Stimulated activated CD4-positive, alpha-beta T cell treated with anti-CD3 and anti-CD28 coated beads, Interleukin-2, amount 100 ng/mL, for 24 hours (primary cell): ENCODE measurements around the gene UBE2L3.

Source experiments
- DNase-seq, 2 donors: peaks; one replicate each; pipeline ENCODE4 v3.0.0-alpha.2; 2020

UBE2L3 gene

DNA sequence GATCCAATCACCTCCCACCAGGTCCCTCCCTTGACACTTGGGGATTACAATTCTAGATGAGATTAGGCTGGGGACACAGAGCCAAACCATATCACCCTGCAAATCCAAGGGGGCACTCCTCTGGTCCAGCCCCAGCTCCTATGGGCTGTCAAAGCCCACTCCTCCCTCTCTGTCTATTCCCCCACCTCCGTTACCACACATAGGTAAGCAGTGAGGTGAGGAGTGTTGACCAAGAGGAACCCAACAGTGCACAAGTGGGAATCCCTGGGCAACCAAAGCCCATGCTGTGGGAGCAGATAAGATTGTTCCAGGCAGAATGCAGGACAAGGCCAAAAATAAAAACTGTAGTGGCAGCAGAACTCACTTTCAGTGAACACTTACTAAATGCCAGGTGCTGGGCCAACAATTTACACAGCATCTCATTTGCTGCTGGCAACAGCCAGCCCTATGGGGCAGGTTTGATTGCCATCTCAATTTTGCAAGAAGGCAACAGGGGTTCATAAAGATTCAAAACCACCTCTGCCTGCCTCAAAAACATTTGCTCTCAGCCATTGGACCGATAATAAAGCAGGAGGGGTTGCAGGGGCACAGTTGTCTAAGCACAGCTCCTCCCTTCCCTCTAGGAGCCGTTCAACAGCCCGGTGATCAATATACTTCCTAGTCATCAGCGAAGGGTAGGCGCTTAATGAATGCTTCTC, 83.5 kb downstream of the UBE2L3 start:
- DNase-seq = no peak

DNA sequence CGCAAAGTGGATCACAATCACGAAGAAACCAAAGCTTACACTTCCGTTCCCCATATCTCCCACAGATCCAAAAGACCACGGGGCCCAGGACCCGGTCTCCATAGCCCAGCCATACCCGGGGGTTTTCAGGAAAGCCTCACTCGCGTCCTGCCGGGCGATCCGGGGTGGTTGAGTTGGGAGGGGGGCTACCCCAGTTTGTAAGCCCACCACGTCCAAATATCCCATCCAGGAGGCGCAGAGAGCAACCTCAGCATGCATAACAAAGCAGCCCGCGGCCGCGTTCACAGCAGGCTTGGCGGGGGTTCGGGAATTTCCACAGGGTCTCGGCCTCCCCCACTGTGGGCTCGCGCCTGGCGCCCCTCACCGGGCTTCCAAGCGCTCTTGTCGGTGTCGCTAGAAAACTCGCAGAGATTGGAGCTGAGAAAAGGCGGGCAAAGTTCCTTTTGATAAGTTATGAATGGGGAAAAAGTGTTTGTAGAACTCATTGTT, 84.1 kb downstream of the UBE2L3 start:
- DNase-seq = no peak

DNA sequence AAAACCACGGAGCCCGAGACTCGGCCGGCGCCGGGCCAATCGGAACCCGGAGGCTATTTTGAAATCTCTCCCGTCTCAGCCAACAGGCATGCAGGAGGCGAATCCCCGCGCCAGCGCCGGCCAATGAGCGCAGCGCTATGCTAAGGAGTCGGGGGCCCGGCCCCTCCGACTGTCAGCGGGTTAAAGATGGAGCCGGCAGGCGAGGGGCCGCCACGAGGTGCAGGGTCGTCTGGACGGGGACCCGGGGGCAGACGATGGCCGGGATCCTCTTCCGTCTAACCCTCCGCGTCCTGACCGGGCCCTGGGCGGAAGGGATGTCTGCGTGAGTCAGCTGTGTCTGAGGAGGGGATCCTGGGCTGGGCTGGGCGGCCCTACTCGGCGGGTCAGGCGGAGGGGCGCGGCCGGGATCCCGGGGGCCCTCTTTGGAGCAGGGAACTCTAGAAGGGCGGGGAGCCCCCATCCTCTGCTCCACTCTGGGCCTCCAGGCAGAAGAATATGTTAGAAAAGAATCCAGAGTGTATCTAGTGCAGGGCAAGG, 84.6 kb downstream of the UBE2L3 start:
- peak; percentile 84 to 92 for DNase-seq

- no peak for DNase-seq
Measured at GRCh38 chr22:21652547-21653545, 85.3 kb downstream of the UBE2L3 start.

GRCh38 chr22:21657020-21657359, 89.5 kb downstream of the UBE2L3 start:
- no peak for DNase-seq

DNA sequence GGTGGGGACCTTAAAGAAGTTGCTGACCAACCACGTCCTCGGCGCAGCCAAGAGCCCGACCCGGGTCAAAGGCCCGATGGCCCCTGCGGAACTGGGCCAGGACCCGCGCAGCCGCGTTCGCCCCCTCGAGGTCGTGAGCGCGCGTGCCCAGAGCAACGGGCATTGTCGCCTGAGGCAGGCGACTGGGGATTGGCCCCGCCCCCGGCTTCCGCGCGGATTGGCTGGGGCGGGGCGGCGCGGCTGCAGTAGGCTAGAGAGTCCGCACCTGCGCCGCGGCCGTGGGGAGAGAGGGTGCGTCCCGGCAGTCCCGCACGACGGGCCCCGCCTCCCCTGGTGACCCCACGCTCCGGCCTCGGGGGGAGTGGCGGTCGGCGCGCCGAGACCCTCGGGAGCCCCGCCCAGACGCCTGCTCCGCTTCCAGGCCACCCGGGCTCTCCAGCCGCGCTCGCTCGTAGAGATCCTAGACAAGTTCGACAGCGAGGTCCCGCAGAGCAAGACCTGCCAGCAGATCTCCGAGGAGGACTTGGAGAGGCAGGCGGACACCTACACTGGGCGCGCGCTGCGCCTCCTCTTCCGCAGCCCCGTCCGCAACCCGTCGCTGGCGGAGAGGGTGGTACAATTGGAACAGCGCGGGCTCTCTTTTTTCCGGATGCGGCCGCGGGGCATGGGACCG, 90.0 kb downstream of the UBE2L3 start:
- DNase-seq = peak; percentile 82 to 87

DNA sequence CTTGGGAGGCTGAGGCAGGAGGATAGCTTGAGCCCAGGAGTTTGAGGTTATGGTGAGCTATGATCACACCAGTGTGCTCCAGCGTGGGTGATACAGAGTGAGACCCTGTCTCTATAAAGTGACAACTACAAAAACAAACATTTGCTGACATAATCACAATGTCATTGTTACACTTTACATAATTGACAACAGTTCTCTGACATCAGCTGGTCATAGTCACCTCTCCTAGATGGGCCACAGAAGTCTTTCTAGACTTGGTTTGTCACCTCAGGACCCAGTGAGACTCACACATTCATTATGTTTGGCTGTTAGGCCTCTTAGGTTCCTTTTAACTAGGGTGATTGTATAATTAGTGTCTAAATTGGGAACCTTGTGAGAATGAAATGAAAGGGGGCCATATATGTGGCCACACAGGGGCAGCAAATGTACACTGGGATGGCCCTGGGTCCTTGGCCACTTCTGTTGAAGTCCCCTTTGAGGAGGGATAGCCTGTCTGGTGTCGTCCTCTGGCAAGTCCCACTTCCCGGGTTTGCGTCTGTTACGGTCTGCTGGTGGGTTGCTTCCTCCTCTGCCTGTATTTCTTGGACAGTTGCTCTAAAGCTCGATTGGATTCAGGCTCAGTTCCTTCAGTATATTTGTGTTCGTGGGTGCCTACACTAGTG, 92.5 kb downstream of the UBE2L3 start:
- no peak for DNase-seq

DNA sequence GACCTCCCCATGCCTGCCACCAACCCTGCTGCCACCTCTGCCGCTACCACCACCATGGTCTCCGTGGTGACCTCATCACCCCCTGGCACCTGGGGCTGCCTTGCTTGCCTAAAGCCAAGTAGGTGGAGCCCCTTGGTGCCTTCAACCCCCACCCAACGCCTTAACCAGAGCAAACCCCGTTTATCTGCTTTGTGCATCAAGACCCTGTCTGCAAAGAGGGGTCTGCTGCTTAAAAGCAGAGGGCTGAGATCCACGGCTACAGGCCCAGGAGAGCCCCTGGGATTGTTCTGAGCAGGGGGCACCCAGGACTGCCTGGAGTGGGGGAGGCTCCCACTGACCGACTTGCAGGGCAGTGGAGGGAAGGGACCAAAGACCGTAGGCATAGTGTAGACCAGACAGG, 93.4 kb downstream of the UBE2L3 start:
- DNase-seq = no peak

DNA sequence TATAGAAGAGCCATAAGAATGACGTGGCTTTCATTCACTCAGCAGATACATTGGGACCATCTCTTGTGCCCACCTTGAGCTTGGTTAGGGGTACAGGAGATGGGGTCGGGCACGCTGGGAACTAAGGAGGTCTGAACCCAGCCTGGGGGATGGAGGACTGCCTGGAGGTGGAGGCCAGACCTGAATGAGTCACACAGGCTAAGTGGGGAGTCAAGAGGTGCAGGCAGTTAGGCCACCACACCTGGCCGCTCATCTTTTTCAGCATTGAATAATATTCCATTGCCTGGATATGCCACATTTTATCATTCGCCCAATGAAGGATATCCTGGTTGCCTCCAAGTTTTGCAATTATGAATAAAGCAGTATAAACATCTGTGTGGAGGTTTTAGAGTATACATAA, 94.5 kb downstream of the UBE2L3 start:
- no peak for DNase-seq

DNA sequence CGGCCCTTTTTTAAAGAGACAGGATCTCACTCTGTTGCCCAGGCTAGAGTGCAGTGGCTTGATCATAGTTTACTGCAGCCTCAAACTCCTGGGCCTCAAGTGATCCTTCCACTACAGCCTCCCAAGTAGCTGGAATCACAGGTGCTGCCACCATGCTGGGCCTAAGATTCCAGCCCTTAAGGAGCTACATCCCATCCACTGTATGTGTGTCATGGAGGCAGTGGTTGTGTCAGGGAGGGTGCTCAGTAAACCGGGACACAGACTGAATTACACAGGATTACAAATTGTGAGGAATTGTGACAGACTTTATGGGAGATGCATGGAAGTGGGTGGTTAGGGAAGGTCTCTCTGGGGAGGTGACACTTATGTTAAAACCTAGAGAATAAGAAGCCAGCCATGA, 96.2 kb downstream of the UBE2L3 start:
- DNase-seq = no peak

DNA sequence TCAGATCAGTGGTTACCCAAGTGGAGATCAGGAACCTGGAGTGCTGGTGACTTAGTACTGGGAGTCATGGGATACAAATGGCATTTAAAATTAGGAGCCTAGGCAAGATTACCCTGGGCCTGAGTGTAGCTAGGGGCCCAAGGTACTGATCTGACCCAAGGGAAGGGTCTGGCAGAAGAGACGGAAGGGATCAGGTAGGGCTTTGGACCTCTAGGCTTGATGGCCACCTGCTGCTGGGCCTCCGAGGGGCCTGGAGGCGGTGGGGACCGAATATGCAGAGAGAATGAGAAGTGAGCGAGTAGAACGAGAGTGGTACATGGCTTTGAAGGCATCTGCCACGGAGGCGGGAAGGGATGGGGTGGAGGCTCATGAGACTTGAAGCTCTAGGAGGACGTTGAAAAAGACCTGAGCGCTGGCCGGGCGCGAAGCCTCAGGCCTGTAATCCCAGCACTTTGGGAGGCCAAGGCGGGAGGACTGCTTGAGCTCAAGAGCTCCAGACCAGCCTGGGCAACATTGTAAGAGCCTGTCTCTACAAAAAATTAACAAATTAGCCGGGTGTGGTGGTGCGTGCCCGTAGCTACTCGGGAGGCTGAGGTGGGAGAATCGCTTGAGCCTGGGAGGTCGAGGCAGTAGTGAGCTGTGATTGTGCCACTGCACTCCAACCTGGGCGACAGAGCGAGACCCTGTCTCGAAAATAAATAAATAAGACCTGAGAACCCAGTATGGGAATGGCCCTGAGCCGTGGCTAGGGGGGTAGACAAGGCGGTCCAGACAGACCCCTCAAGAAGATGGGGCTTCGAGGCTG, 97.7 kb downstream of the UBE2L3 start:
- DNase-seq = no peak

DNA sequence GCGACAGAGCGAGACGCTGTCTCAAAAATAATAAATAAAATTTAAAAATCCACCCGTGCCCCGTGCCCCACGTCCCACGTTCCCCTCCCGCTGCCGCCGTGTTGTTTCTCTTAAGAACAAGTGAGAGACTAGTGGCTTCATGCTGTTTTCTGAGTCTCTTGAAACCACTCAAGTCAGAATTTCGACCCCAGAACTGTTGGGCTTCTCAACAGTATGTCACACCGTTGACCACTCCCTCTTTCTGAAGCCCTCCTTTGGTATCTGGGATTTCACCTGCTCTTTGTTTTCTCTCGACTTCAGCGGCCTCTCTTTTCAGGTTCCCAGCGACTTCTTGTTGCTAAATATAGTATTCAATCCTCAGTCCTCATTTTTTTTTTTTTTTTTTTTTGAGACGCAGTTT, 99.3 kb downstream of the UBE2L3 start:
- no peak for DNase-seq

DNA sequence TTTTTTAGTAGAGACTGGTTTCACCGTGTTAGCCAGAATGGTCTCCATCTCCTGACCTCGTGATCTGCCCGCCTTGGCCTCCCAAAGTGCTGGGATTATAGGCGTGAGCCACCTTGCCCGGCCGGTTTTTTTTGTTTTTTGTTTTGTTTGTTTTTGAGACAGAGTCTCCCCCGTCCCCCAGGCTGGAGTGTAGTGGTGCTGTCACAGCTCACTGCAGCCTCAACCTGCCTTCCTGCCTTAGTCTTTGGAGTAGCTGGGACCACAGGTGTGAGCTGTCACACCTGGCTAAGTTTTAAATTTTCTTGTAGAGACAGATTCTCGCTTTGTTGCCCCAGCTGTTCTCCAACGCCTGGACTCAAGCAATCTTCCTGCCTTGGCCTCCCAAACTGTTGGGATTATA, 101.5 kb downstream of the UBE2L3 start:
- no peak for DNase-seq

- DNase-seq = no peak
Measured at GRCh38 chr22:21672107-21672629, 104.7 kb downstream of the UBE2L3 start.
